H1 (cell line): ENCODE results near the gene SLC25A5. TPM values are rescaled to one million over a fixed set of nuclear protein-coding genes. Genes with fewer than 3 reads are reported as not detected.

ENCODE experiments used
- CREB1 ChIP-seq: IDR thresholded peaks from 2 replicates; pipeline ENCODE4 v1.6.1; 2012; ENCODE audit warnings: inconsistent platforms
- NANOG ChIP-seq: IDR thresholded peaks from 2 replicates; pipeline ENCODE4 v1.6.1; 2011; ENCODE audit warnings: low read length, low read depth, mild to moderate bottlenecking, inconsistent platforms; ENCODE audit not compliant: insufficient read depth, poor library complexity, severe bottlenecking
- NRF1 ChIP-seq: IDR thresholded peaks from 2 replicates; pipeline ENCODE4 v1.6.1; 2011; ENCODE audit warnings: mild to moderate bottlenecking, low read depth, low read length, improper control_type of control experiment
- polyA plus RNA-seq, 7 experiments: library from polyadenylated mRNA; depleted of rRNA in 3 of 7; stranded (reverse) in 5 of 7; unstranded in 2 of 7; fragments of >200 nt in 5 of 7; fragments of 200-250 nt in 2 of 7; gene quantifications; 1 replicate in 5 of 7; 2 replicates in 1 of 7; 4 replicates in 1 of 7; pipeline versions ENCODE4 v1.2.1 to v1.2.3, GENCODE V29; 2011 to 2013; ENCODE audit warnings: missing spikeins in 2 of 7, mixed read lengths in 2 of 7
- total RNA-seq: library from RNA; stranded (reverse); fragmentation: NEBNext Ultra II Directional; extraction: Animal tissue kit (Norgen Biotek cat#: 25700); gene quantifications from 2 replicates; pipeline ENCODE4 v1.2.1, GENCODE V29; 2021

SLC25A5 gene
- total and polyA plus RNA-seq, 2 of the 8 experiments (the other 6 are each of a cell fraction or from before 2014, with no cell fraction given): 512 to 727 TPM

- no peak for TF ChIP-seq NANOG
- TF ChIP-seq NRF1: no peak
- no peak for TF ChIP-seq CREB1
Measured at GRCh38 chrX:119478504-119478903, 10.3 kb downstream of the SLC25A5 start (continued).
